Cerebellar nuclear complex (tissue), 1 donor: ENCODE data around the gene KRT26.

Experiments used
- DNase-seq, 2 experiments: peaks; one replicate each; lab custom pipeline; 2025; lab: John Stamatoyannopoulos, UW

KRT26 gene

GRCh38 chr17:40730970-40731369 is 41.0 kb downstream of the KRT26 start:
- no peak for DNase-seq

DNA sequence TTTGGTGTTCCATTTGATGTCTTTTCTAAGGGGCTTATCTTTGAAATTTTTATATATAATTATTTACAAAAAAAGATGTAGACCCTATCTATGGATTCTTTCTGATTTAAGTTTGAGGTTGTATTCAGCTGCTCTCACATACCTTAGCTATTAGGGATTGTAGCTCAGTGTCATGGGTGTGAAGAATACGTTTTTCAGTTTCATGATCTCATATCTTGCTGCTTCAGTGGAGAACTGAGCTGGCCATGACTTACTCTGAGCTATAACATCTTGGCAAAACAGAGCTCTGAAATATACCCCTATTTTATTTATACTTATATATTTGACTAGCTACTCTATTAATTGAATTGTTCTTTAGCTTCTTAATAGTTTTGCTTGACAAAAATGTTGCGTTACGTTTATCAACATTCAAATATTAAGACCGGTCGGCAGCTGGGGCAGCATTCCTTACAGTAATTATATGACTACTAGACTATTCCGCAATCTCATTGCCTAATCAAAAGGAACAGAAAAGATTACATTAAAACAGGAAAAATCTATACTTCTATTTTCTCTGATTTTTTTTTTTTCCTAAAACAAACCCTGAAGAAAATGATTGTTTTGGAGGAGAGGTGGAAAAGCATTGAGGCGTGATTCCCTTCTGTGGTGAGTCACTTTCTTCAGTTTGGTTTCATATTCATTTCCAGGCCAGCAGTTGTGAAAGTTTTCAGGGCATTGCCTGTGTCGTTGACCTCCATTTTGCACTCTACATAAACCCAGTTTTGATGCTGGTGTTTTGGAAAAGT is 44.4 kb downstream of the KRT26 start:
- DNase-seq: no peak

GRCh38 chr17:40726919-40727318 is 45.1 kb downstream of the KRT26 start:
- DNase-seq: peak in 1 of 2 experiments; percentile 0

DNA sequence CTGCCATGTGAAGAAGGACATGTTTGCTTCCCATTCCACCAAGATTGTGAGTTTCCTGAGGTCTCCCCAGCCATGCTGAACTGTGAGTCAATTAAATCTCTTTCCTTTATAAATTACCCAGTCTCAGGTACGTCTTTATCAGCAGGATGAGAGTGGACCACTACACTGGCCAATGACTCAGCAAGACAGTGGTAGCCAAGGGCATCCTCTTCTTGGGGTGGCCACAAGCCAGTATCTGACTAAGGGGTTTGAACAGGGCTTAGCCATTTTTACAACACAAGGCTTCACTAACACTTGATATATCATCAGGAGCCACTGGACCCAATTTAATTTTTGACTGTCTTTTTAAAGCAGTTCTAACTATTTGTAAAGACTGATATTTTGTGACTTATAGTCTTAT is 47.3 kb downstream of the KRT26 start:
- no peak for DNase-seq

GRCh38 chr17:40722241-40722640 is 49.8 kb downstream of the KRT26 start:
- DNase-seq: no peak

DNA sequence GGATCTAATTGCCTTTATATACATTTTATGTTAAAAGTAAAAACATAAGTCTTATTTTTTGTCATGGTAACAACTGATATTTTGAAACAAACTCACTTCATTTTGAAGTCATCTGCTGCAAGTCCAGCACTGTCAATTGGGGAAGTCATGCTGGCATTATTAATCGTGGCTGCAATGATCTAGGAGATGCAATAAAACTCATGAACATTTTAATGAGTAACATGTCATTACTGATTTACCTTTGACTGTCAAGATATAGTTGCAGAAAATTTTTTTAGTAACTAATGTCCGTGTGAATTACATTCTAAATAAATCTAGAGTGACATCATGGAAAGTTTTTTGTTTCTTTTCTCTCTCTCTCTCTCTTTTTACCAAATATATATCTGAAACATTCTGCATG is 51.1 kb downstream of the KRT26 start:
- no peak for DNase-seq

GRCh38 chr17:40718930-40719329 is 53.1 kb downstream of the KRT26 start:
- no peak for DNase-seq

- no peak for DNase-seq
Observed at GRCh38 chr17:40717776-40718175, 54.2 kb downstream of the KRT26 start.
